HepG2 (cell line): Measurements from ENCODE around the gene MTHFSD. TPM values are rescaled to one million over a fixed set of nuclear protein-coding genes. Genes with fewer than 3 reads are reported as not detected.

ENCODE experiments used
- ATAC-seq: fragments of 200-7000 bp; cut with Tn5 transposase; 3 replicates; pipeline ENCODE4 v1.9.1; 2020; ENCODE audit warnings: mild to moderate bottlenecking, moderate library complexity
- BruUV-seq: library from RNA; stranded (reverse); fragments of 400-500 nt; replicated peaks from 2 replicates; lab custom pipeline; 2021; lab: Mats Ljungman, UMichigan
- CTCF ChIA-PET: fragments of 300-600 bp; formaldehyde crosslinking; extraction: SDS; loops from one replicate; lab custom pipeline; 2021; ENCODE audit warnings: low total read pairs, inconsistent platforms, low intra/inter-chr PET ratio; lab: Yijun Ruan, JAX
- POLR2A ChIA-PET: fragments of 350-600 bp; sonication (Branson Sonifier 250); formaldehyde crosslinking; loops from one replicate; lab custom pipeline; 2020; ENCODE audit warnings: antibody characterized with exemption, inconsistent platforms; lab: Yijun Ruan, JAX
- DNase-seq: peaks from one replicate; pipeline ENCODE4 v3.0.0-alpha.2; 2015; ENCODE audit warnings: low spot score
- FAIRE-seq: peaks from 3 replicates; lab custom pipeline; 2011; peaks lifted over from hg19 to GRCh38; lab: Jason Lieb, UNC
- H2AFZ ChIP-seq: one replicate; pipeline ENCODE4 v1.6.1; 2011; ENCODE audit warnings: low read length, inconsistent platforms
- H3K27ac ChIP-seq: fragments of 300-600 bp; 3 replicates; pipeline ENCODE4 v1.8.0; 2011; ENCODE audit warnings: mixed run types, mild to moderate bottlenecking, mixed read lengths, low read length, inconsistent platforms; ENCODE audit not compliant: insufficient read depth; ENCODE audit errors: extremely low read length
- H3K27me3 ChIP-seq, 2 experiments: fragments of 200-600 bp in 1 of 2; 2 replicates in 1 of 2; 3 replicates in 1 of 2; pipeline versions ENCODE4 v1.6.0 to v1.8.0; 2011; ENCODE audit warnings: low read length in 2 of 2, mild to moderate bottlenecking in 2 of 2, moderate library complexity in 2 of 2, inconsistent platforms in 1 of 2; ENCODE audit not compliant: insufficient read depth in 2 of 2, control insufficient read depth in 1 of 2
- H3K36me3 ChIP-seq, 2 experiments: fragments of 200-600 bp in 1 of 2; replicated peaks in 1 of 2; 2 replicates in 1 of 2; 3 replicates in 1 of 2; pipeline versions ENCODE4 v1.5.1 to v1.8.0; 2011; ENCODE audit warnings: low read length in 2 of 2, inconsistent platforms in 1 of 2; ENCODE audit not compliant: insufficient read depth in 2 of 2, control insufficient read depth in 1 of 2
- H3K4me1 ChIP-seq: 2 replicates; pipeline ENCODE4 v1.5.1; 2012; ENCODE audit warnings: low read length, inconsistent platforms; ENCODE audit not compliant: insufficient read depth
- H3K4me2 ChIP-seq: 2 replicates; pipeline ENCODE4 v1.6.0; 2011; ENCODE audit warnings: low read depth, low read length, inconsistent platforms
- H3K4me3 ChIP-seq, 3 experiments: fragments of 200-600 bp in 1 of 3; sonication (generic), shearing (Covaris generic) in 1 of 3; replicated peaks in 1 of 3; 2 replicates each; pipeline ENCODE4 v1.5.1; 2011 to 2016; ENCODE audit warnings: low read length in 3 of 3, inconsistent platforms in 2 of 3, low read depth in 2 of 3, mild to moderate bottlenecking in 2 of 3, control low read depth in 1 of 3, mixed read lengths in 1 of 3; ENCODE audit not compliant: insufficient read depth in 1 of 3
- H3K79me2 ChIP-seq: one replicate; pipeline ENCODE4 v1.6.1; 2011; ENCODE audit warnings: low read length, inconsistent platforms; ENCODE audit not compliant: insufficient read depth
- H3K9ac ChIP-seq: 2 replicates; pipeline ENCODE4 v1.6.0; 2011; ENCODE audit warnings: mild to moderate bottlenecking, low read depth, low read length, inconsistent platforms; ENCODE audit not compliant: insufficient read depth
- H3K9me3 ChIP-seq: 2 replicates; pipeline ENCODE4 v1.5.1; 2012; ENCODE audit warnings: mild to moderate bottlenecking, low read length
- H4K20me1 ChIP-seq: 2 replicates; pipeline ENCODE4 v1.6.0; 2011; ENCODE audit warnings: inconsistent platforms, mild to moderate bottlenecking, low read length, moderate library complexity; ENCODE audit not compliant: insufficient read depth
- FOXC1 ChIP-seq: sonication (generic); formaldehyde crosslinking; IDR thresholded peaks from 2 replicates; pipeline ENCODE4 v1.8.0; 2022; ENCODE audit warnings: mild to moderate bottlenecking, missing genetic modification reagents, borderline replicate concordance
- SMYD3 ChIP-seq: sonication (generic); formaldehyde crosslinking; IDR thresholded peaks from 2 replicates; pipeline ENCODE4 v1.8.1; 2023; ENCODE audit warnings: mild to moderate bottlenecking, missing genetic modification reagents
- WGBS: methylation state at CpG from one replicate; pipeline ENCODE4 v1.1.6; 2017; ENCODE audit warnings: low lambda C conversion rate; 5-methylcytosine and 5-hydroxymethylcytosine counted together
- in situ Hi-C: cut with HindIII; loops from 2 replicates; pipeline ENCODE4 v1.10.0; 2017; ENCODE audit warnings: low pct_unique_long_range_greater_than_20kb; ENCODE audit not compliant: extremely low pct_ligation_motif_present
- intact Hi-C: fragments of 100-400 bp; cut with micrococcal nuclease; formaldehyde crosslinking; loops from one replicate; pipeline ENCODE4 v1.10.0; 2022; ENCODE audit not compliant: unreplicated experiment
- polyA plus RNA-seq, 8 experiments: library from polyadenylated mRNA; depleted of rRNA in 3 of 8; stranded (reverse) in 7 of 8; unstranded in 1 of 8; fragments of >200 nt; fragmentation: Illumina TruSeq in 4 of 8; extraction: Trizol in 4 of 8; gene quantifications; 2 replicates each; pipeline versions ENCODE4 v1.2.1 to v1.2.3, GENCODE V29; 2011 to 2016; ENCODE audit warnings: low read depth in 4 of 8, missing spikeins in 1 of 8, mixed read lengths in 1 of 8; ENCODE audit not compliant: insufficient read depth in 1 of 8
- total RNA-seq, 5 experiments: library from RNA; depleted of rRNA; stranded (reverse); fragments of >200 nt; fragmentation: Illumina TruSeq; extraction: Trizol; gene quantifications; 2 replicates each; pipeline ENCODE4 v1.2.3, GENCODE V29; 2016; ENCODE audit warnings: low read depth in 1 of 5

The MTHFSD gene
- total and polyA plus RNA-seq, 2 of the 13 experiments (the other 11 are each of a cell fraction or from before 2014, with no cell fraction given) = 14.2 to 16.3 TPM

DNA sequence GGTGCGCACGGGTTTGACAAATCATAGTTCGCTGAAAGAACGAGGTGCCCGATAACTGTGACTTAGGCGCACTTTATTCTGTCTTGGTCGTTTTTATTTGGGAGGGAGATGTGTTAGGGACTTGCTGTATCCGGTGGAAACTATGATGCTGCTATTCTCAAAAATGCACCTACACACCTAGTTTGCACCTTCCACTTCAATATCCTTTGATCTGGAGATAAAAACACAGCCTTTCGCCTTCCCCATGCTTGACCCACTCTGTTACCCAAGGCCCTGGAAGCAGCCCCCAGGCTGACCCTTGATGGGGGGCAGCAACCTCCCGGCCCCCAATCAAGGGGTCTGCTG, 59.7 kb downstream of the MTHFSD start:
- H3K27ac ChIP-seq = no peak overlapping the region
- H3K79me2 ChIP-seq = no peaks in the 10 kb centered on the region
- H3K27me3 ChIP-seq = peaks cover 19 to 86% of the 10 kb centered on the region in 2 experiments
- CTCF ChIA-PET = no interaction called here
- no peaks in the 10 kb centered on the region for H3K9me3 ChIP-seq
- TF ChIP-seq SMYD3 (CRISPR knock-in tag) = no peak
- intact Hi-C loops (no loop called here), in situ Hi-C loops (no loop called here)
- H3K4me1 ChIP-seq = no peaks in the 10 kb centered on the region
- DNase-seq (no peak), ATAC-seq (no peak), FAIRE-seq (no peak)
- no peak overlapping the region for H3K9ac ChIP-seq
- no TSS peak for BruUV-seq
- H3K36me3 ChIP-seq = no peaks in the 10 kb centered on the region
- no peak overlapping the region for H3K4me3 ChIP-seq
- no peaks in the 10 kb centered on the region; the same call in 1 of the 2 replicates for H4K20me1 ChIP-seq
- POLR2A ChIA-PET = no interaction called here
- 21% methylated on average over 10 of the region's 10 CpGs for WGBS
- H3K4me2 ChIP-seq = no peak overlapping the region
- no peak overlapping the region for H2AFZ ChIP-seq

DNA sequence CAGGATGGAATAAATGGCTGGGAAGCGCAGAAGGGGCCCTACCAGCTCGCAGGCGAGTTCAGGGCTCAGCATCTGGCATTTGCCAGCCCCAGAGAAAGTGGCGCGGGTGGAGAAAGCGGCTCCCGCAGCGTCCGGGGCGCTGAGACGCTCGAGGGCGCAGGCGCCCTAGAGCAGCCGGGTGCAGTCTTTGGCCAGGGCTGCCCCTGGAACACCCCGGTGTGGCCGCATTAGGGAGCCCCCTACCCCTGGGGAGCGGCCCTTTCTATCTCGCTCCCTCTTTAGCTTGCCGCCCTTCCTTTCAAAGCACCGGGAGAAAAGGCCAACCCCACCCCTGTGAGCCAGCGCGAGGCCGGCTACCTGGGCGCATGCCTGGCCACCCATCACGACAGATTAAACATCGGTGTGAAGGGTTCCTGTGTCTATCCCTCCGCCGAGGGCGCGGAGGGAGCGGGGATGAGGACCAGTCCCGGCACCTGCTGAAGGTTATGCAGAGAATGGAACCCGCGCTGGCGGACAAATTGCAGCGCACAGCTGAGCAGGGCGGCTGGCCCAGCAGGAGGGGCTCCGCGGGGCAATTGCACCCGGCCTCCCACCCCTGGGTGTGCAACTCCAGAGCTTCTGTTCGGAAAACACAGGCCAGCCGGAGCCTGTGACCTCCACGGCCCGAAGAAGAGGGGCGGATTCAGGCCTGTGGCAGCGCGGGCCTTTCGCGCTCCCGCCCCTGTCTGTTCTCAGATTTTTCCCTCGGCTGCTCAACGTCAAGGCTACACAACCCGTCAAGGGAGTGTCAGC, 60.3 kb downstream of the MTHFSD start:
- Histone ChIP-seq H3K4me3 (no peak overlapping the region), H3K36me3 (no peaks in the 10 kb centered on the region), H2AFZ (no peak overlapping the region), H3K27ac (no peak overlapping the region), H3K4me1 (no peaks in the 10 kb centered on the region), H3K27me3 (peaks cover 15 to 85% of the 10 kb centered on the region in 2 experiments), H3K9ac (no peak overlapping the region), H4K20me1 (no peaks in the 10 kb centered on the region; the same call in 1 of the 2 replicates), H3K79me2 (no peaks in the 10 kb centered on the region), H3K9me3 (no peaks in the 10 kb centered on the region), H3K4me2 (no peak overlapping the region)
- ChIA-PET CTCF (no interaction called here), POLR2A (no interaction called here)
- intact Hi-C loops = no loop called here
- no peak for FAIRE-seq
- in situ Hi-C loops = no loop called here
- no peak for DNase-seq
- whole genome bisulfite sequencing = 21% methylated on average over 35 of the region's 54 CpGs
- BruUV-seq = no TSS peak
- no peak for TF ChIP-seq FOXC1
- ATAC-seq = no peak
